ENCODE results near the gene ASPG.

Gene ASPG

DNA sequence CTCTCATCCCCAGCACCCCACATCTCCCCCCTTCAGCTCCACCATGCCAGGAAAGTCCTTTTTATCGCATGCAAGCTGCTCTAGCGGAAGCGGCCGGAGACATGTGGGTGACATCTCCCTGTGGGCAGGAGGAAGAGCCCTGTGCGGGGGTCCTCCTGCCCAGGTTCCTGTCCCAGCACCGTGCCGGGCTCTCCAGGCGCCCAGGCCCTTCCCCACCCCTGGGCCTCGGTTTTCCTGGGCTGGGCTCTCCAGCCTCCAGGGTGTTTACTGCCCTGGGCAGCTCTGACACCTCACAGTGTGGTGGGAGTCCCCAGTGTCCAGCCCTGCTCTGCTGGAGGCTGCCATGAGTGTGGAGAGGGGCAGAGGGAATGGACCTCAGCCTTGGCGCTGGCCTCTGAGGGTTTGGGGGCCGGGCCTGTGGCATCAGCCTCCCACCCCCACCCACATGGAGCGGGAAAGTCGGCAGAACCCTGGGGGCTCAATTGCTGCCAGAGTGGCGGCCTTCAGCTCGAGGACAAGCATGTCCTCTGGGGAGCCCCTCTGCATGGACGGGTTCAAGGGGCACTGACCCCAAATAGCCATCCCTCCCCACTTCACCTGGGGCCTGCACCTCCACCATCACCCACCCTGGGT, 16.9 kb downstream of the ASPG start:
- CTCF ChIA-PET = no interaction called here
- H3K36me3 Mint-ChIP-seq = no peaks in the 10 kb centered on the region
- H3K9me3 Mint-ChIP-seq = no peaks in the 10 kb centered on the region
- no peak overlapping the region for H3K27ac Mint-ChIP-seq
- no peaks in the 10 kb centered on the region for H3K27me3 Mint-ChIP-seq
- H3K4me1 Mint-ChIP-seq = no peaks in the 10 kb centered on the region
- no peak overlapping the region for H3K4me3 Mint-ChIP-seq
- no peak for DNase-seq

DNA sequence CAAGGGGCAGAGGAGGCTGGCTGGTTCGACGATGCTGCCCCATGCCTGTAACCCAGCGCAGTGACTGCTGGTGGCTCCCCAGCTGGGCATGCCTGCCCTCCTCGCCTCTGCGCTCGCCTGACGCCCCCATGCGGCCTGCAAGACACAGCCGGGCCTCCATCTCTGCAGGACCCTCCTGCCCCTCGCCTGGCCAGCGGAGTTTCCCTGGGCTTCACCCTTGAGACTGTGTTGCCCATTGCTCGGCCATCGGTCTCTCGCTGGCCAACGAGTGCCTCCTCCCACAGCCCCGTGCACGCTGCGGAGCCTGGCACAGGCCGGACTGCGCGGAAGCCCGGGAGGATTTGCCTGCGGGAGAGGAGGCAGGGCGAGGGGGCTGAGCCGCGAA, 17.6 kb downstream of the ASPG start:
- Mint-ChIP-seq H3K4me1 (no peaks in the 10 kb centered on the region), H3K36me3 (no peaks in the 10 kb centered on the region), H3K9me3 (no peaks in the 10 kb centered on the region), H3K27ac (no peak overlapping the region), H3K4me3 (no peak overlapping the region), H3K27me3 (no peaks in the 10 kb centered on the region)
- CTCF ChIA-PET = no interaction called here
- DNase-seq = peak; percentile 16

DNA sequence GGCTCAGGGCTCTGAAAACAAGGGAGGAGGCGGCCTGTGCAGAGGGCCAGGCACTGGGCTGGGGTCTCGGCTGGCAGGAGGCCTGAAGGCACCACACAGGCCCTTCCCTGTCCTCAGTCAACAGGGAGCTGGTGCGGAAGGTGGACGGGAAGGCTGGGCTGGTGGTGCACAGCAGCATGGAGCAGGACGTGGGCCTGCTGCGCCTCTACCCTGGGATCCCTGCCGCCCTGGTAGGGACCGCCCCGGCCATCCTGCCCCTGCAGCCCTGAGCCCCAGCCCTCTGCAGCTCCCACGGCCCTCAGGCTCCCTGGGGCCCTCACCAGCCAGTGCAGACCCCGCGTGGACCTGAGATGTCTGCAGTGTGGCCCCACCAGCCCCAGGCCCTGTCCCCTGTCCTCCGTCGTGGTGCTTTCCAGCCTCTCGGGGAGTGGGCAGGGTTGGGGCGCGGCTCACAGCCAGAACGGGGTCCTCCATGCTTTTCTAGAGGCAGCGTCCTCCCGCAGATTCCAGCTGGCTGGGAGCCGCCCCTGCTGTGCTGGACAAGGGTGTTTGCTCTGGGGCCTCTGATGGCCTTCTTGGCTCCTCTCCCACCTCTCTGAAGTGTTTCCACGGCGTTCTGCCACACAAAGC, 18.1 kb downstream of the ASPG start:
- H3K9me3 Mint-ChIP-seq = no peaks in the 10 kb centered on the region
- H3K36me3 Mint-ChIP-seq = no peaks in the 10 kb centered on the region
- H3K27me3 Mint-ChIP-seq = no peaks in the 10 kb centered on the region
- DNase-seq = no peak
- CTCF ChIA-PET = no interaction called here
- H3K4me3 Mint-ChIP-seq = no peak overlapping the region
- H3K27ac Mint-ChIP-seq = no peak overlapping the region
- no peaks in the 10 kb centered on the region for H3K4me1 Mint-ChIP-seq

DNA sequence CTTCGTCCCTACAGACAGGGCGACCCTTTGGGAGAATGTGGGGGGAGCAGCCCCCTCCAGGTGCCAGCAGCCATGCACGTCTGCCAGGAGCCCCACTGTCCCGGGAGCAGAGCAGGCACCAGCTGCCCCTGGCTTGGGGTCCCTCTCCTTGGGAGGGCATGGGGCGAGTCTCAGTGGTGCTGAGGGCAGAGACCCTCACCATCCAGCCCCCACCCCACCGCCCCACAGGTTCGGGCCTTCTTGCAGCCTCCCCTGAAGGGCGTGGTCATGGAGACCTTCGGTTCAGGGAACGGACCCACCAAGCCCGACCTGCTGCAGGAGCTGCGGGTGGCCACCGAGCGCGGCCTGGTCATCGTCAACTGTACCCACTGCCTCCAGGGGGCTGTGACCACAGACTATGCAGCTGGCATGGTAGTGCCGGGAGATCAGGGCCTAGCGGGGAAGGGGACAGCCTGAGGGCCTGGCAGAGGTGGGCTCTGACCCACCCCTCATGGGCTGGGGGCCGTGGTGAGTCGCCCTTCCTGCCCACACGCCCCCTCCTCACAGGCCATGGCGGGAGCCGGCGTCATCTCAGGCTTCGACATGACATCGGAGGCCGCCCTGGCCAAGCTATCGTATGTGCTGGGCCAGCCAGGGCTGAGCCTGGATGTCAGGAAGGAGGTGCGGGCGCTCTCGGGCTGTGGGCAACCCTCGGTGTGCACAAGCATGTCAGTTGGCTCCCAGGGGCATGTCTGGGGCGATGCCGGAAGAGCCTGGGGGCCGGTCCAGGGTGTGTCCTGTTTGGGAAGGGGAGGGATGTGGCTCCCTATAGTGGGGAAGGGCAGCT, 18.8 kb downstream of the ASPG start:
- H3K4me3 Mint-ChIP-seq = no peak overlapping the region
- peak; percentile 12 for DNase-seq
- H3K9me3 Mint-ChIP-seq = no peaks in the 10 kb centered on the region
- H3K4me1 Mint-ChIP-seq = no peaks in the 10 kb centered on the region
- H3K27ac Mint-ChIP-seq = no peak overlapping the region
- CTCF ChIA-PET = no interaction called here
- no peaks in the 10 kb centered on the region for H3K27me3 Mint-ChIP-seq
- no peaks in the 10 kb centered on the region for H3K36me3 Mint-ChIP-seq

DNA sequence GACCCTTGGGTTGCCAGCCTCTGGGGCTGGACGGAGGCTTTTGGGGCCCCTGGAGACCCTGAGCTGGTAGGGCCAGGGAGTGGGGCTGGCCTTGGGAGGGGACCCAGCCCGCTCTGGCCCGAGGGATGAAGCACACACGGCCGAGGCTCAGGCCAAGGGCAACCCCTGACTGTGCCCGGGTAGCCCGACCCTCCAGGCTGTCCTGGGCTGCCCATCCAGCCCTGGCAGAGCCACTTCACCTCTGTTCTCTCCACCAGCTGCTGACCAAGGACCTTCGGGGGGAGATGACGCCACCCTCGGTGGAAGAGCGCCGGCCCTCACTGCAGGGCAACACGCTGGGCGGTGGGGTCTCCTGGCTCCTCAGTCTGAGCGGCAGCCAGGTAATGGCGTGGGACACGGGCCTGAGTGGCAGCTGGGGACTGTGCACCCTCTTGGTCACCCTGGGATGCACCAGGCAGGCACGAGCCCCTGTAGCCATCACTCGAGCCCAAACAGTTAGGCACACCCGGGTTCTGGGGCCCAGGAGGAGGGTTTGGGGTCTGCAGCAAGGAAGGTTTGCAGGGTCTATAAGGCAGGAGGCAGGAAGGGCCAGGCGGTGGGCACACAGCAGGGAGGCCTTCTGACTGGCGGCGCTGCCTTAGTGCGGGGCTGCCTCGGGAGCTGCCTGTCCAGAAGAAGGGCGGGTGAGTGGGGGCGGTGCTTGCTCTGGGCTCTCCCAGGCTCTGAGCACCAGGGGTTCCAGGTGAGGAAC, 19.7 kb downstream of the ASPG start:
- no peak overlapping the region for H3K27ac Mint-ChIP-seq
- H3K9me3 Mint-ChIP-seq = no peaks in the 10 kb centered on the region
- no peak for DNase-seq
- CTCF ChIA-PET = no interaction called here
- no peaks in the 10 kb centered on the region for H3K27me3 Mint-ChIP-seq
- H3K4me3 Mint-ChIP-seq = no peak overlapping the region
- no peaks in the 10 kb centered on the region for H3K4me1 Mint-ChIP-seq
- H3K36me3 Mint-ChIP-seq = no peaks in the 10 kb centered on the region

DNA sequence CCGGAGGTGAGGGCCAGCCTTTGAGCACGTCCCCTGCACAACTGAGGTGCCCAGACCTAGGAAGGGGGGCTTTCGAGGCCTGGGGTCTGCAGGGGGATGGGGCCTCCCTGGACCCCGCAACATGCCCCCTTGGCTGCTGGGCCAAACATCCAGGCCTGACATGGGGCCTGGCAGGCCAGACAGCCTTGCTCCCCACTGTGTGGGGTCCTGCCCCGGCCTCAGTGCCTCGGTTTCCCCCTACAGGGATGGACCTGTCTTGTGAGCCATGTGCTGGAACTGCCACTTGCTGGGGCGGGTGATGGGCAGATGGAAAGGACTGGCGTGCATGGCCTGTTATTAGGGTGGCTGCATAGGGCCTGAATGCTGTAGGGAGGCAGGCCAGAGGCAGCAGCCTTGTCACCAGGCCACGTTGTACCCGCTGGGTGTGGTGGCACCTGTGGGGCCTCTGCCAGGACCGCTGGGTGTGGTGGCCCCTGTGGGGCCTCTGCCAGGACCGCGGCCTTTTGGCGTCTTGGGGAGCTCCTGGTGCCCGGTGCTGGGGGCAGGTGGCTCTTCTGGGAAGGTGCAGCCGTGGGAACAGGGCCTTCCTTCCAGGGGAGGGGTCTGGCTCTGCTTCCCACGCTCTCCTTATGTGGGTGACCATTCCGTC, 20.4 kb downstream of the ASPG start:
- Mint-ChIP-seq H3K4me3 (no peak overlapping the region), H3K9me3 (no peaks in the 10 kb centered on the region), H3K27ac (no peak overlapping the region), H3K36me3 (no peaks in the 10 kb centered on the region), H3K4me1 (no peaks in the 10 kb centered on the region), H3K27me3 (no peaks in the 10 kb centered on the region)
- peak; percentile 17 for DNase-seq
- CTCF ChIA-PET = no interaction called here

DNA sequence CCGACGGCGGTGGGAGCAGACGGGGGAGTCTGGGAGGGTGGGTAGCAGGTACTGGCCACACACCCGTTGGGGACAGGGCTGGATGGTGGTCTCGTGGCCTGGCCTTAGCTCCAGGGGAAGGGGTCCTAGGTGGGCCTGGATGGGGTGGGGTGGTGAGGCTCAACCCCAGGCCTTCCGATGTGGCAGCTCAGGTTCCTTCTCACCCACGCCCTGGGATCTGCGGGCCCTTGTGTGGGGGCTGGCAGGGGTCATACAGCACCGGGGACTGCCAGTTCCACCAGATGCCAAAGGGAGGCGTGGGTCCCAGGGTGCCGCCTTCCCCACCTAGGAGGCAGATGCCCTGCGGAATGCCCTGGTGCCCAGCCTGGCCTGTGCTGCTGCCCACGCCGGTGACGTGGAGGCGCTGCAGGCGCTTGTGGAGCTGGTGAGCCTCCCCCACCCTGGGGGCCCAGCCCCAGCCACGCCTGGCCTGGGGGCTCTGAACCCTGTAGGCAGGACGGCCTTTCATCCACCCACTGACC, 21.0 kb downstream of the ASPG start:
- H3K9me3 Mint-ChIP-seq = no peaks in the 10 kb centered on the region
- no peak overlapping the region for H3K4me3 Mint-ChIP-seq
- CTCF ChIA-PET = no interaction called here
- H3K27me3 Mint-ChIP-seq = no peaks in the 10 kb centered on the region
- H3K27ac Mint-ChIP-seq = no peak overlapping the region
- H3K4me1 Mint-ChIP-seq = no peaks in the 10 kb centered on the region
- H3K36me3 Mint-ChIP-seq = no peaks in the 10 kb centered on the region
- DNase-seq = peak; percentile 14

DNA sequence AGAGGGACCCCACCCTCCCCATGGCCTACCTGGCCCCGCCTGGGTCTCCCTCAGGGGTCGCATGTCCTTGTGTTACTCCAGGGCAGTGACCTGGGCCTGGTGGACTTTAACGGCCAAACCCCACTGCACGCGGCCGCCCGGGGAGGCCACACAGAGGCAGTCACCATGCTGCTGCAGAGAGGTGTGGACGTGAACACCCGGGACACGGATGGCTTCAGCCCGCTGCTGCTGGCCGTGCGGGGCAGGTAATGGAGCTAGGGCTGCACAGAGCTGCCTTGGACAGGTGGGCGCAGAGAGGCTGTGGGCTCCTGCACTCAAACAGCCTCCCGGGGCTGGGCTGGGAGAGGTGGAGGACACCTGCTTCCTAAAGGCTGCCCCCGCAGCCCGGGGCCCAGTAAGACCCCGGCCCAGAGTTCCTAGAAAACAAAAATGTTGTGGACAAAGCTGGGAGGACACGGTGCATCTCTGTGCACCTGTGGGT, 21.6 kb downstream of the ASPG start:
- DNase-seq = no peak
- Mint-ChIP-seq H3K27me3 (no peaks in the 10 kb centered on the region), H3K27ac (no peak overlapping the region), H3K9me3 (no peaks in the 10 kb centered on the region), H3K4me3 (no peak overlapping the region), H3K36me3 (no peaks in the 10 kb centered on the region), H3K4me1 (no peaks in the 10 kb centered on the region)
- CTCF ChIA-PET = no interaction called here

DNA sequence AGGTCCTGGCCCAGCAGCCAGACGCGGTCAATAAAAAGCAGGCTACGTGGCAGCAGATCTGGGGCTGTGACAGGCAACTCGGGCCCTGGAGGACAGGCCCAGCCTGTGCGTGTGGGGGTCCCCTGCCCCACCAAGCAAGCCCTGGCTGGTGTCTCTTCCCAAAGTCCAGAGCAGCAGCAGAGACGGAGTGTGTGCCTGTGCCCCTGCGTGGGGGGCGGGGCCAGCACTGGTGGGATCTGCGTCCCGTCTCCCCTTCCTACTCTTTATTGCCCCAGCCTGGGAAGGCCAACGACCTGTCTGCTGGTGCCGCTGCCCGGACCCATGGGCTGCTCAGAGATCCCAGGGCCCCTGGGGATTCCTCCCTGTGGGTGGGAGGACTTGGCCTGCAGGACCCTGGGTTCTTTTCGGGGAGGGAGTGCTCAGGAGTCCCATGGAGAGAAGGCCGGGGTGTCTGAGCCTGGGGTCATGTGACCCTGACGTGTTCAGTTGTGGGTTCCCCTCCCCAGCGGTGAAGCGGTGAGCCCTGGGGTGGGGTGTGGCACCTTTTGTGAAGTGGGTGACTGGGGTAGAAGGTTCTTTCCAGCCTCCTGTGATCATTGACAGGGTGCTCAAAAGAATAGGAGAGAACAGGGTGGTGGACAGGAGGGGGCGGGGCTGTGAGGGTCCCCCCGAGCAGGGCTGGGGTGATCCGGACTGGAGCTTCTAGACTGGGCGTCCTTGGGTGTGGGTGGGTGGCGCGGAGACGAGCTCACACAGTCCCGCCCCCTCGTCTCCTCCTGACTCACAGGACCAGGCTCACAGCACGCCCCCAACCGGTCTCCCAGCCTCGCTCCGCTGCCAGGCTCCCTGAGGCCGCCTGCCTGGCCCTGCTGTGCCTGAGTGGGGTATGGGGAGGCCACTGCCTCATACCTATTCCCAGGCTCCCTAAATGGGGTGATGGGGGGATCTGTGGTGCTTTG, 22.4 kb downstream of the ASPG start:
- peak; percentile 14 for DNase-seq
- no peak overlapping the region for H3K27ac Mint-ChIP-seq
- H3K9me3 Mint-ChIP-seq = no peaks in the 10 kb centered on the region
- H3K27me3 Mint-ChIP-seq = no peaks in the 10 kb centered on the region
- H3K4me1 Mint-ChIP-seq = no peaks in the 10 kb centered on the region
- H3K36me3 Mint-ChIP-seq = no peaks in the 10 kb centered on the region
- CTCF ChIA-PET = interaction anchor here (1.4 kb wide), 1 partner anchor 30 kb away, joined by 3 read pairs; no protein-coding TSS in a partner anchor
- no peak overlapping the region for H3K4me3 Mint-ChIP-seq

DNA sequence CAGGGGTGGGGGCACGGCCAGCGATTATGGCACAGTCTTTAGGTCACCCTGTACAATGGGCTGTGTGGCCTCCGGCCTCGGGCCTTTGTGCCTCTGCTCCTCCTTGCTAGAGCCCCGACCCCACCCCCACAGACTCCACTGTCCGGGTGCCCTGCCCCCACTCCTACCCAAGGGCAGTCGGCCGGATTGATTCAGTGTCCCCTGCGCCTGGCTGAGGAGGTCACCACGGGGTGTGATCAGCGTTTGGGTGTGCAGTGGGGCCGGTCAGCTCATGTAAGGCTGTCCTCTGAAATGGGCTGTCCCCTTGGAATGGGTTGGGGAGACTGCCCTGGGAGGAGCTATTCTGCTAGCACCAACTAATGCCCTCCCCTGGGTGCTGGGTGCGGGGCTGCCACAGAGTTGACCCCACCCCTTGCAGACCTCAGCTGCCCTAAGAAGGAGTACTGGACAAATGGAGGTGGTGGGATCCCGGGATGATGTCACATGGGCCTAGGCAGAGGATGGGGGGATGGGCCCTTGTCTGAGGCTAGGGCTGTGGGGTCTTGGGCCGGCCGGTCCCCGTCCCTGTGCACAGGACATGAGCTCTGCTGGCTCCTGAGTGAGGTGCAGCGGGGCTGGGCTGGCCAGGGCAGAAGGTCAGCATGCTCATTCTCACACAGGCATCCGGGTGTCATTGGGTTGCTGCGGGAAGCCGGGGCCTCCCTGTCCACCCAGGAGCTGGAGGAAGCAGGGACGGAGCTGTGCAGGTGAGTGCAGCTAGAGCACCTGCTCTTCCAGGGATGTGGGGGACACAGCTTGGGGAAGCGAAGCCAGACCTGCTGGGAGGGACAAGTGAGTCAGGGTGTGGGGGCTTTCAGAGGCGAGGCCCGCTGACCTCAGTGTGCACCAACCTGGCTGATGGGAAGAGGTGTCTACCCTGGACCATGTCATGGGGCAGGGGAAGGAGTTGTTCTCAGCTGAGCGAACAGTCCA, 23.4 kb downstream of the ASPG start:
- Mint-ChIP-seq H3K27me3 (no peaks in the 10 kb centered on the region), H3K4me1 (no peaks in the 10 kb centered on the region), H3K9me3 (no peaks in the 10 kb centered on the region), H3K4me3 (no peak overlapping the region), H3K27ac (peak overlapping the region; percentile 55), H3K36me3 (no peaks in the 10 kb centered on the region)
- CTCF ChIA-PET = interaction anchor here (1.4 kb wide), 1 partner anchor 31 kb away, joined by 3 read pairs; no protein-coding TSS in a partner anchor
- peak; percentile 12 for DNase-seq

DNA sequence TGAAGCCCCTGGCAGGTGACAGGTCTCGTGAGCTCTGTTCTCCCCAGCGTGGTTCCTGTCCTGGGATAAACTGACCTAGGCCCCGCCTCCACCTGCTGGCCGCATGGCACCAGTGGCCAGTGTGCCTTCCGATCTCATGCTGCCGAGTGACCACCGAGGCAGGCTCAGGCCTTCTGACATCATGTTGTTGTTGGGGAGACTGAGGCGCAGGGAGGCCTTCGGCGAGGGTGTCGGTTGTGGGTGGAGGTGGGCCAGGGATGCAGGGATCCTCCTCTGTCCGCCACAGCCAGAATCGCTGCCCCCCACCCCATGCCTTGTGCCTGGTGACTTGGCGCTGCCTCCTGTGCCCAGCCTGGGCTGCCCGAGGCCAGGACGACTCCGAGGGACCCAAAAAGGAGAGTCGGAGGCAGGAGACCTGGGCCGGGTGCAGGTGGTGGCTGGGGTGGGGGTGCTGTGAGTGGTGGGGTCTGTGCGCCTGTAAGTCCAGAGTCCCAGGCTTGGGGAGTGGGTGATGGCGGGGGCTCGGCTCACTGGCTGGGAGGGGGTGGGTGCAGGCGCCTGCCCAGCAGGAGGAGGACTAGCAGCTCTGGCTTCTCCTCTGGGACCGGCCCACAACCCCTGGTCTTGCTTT, 24.3 kb downstream of the ASPG start:
- no peaks in the 10 kb centered on the region for H3K4me1 Mint-ChIP-seq
- peaks cover 9% of the 10 kb centered on the region for H3K27me3 Mint-ChIP-seq
- H3K4me3 Mint-ChIP-seq = no peak overlapping the region
- H3K27ac Mint-ChIP-seq = no peak overlapping the region
- H3K36me3 Mint-ChIP-seq = no peaks in the 10 kb centered on the region
- no peaks in the 10 kb centered on the region for H3K9me3 Mint-ChIP-seq
- peak; percentile 17 for DNase-seq
- CTCF ChIA-PET = interaction anchor here (1.4 kb wide), 1 partner anchor 32 kb away, joined by 3 read pairs; no protein-coding TSS in a partner anchor
